Transverse colon (tissue), 4 donors: ENCODE data around the gene PCNX2. TPM values are rescaled to one million over a fixed set of nuclear protein-coding genes. Genes with fewer than 3 reads are reported as not detected.

Experiments
- DNase-seq: peaks from one replicate; pipeline ENCODE4 v3.0.0-alpha.2; 2019
- H3K27ac ChIP-seq, 4 donors: fragments of 200-600 bp; sonication (generic); 2 replicates each; pipeline ENCODE4 v1.5.1; 2016 to 2018; ENCODE audit warnings: inconsistent platforms in 4 of 4
- H3K27me3 ChIP-seq: fragments of 200-600 bp; sonication (generic); 2 replicates; pipeline ENCODE4 v1.5.1; 2017; ENCODE audit warnings: inconsistent platforms
- H3K36me3 ChIP-seq, 4 donors: fragments of 200-600 bp; sonication (generic); 2 replicates each; pipeline ENCODE4 v1.5.1; 2017 to 2019; ENCODE audit warnings: inconsistent platforms in 4 of 4
- H3K4me1 ChIP-seq, 4 donors: fragments of 200-600 bp; sonication (generic); 2 replicates each; pipeline ENCODE4 v1.5.1; 2017 to 2020; ENCODE audit warnings: inconsistent platforms in 4 of 4
- H3K4me3 ChIP-seq, 4 donors: fragments of 200-600 bp; sonication (generic); 1 replicate in 1 of 4; 2 replicates in 3 of 4; pipeline versions ENCODE4 v1.5.1 to v1.6.1; 2017 to 2019; ENCODE audit warnings: inconsistent platforms in 4 of 4
- H3K9me3 ChIP-seq, 2 donors: fragments of 200-600 bp; sonication (generic); 2 replicates each; pipeline ENCODE4 v1.5.1; 2017 to 2019; ENCODE audit warnings: inconsistent platforms in 2 of 2
- CTCF ChIP-seq, 5 experiments: fragments of 200-600 bp in 3 of 5; fragments of 450-650 bp in 2 of 5; sonication (generic) in 3 of 5; IDR thresholded peaks; 1 replicate in 2 of 5; 2 replicates in 3 of 5; pipeline ENCODE4 v1.5.1; 2016 to 2017; ENCODE audit warnings: antibody characterized with exemption in 5 of 5, inconsistent platforms in 3 of 5, mild to moderate bottlenecking in 2 of 5, moderate library complexity in 1 of 5
- EP300 ChIP-seq: sonication (generic); formaldehyde crosslinking; IDR thresholded peaks from one replicate; pipeline ENCODE4 v1.6.1; 2017; ENCODE audit warnings: antibody characterized with exemption, low read depth
- POLR2A ChIP-seq: fragments of 450-650 bp; IDR thresholded peaks from one replicate; pipeline ENCODE4 v1.6.1; 2016; ENCODE audit warnings: antibody characterized with exemption, mild to moderate bottlenecking, moderate library complexity
- POLR2AphosphoS5 ChIP-seq, 3 donors: sonication (generic); formaldehyde crosslinking; IDR thresholded peaks; one replicate each; pipeline ENCODE4 v1.6.1; 2016; ENCODE audit warnings: antibody characterized with exemption in 3 of 3
- whole genome bisulfite sequencing, 2 donors: methylation state at CpG; one replicate each; pipeline ENCODE4 v1.1.5; 2018; ENCODE audit warnings: low coverage in 1 of 2; 5-methylcytosine and 5-hydroxymethylcytosine counted together
- in situ Hi-C, 4 donors: fragments of 200-750 bp; cut with MboI; loops; one replicate each; pipeline versions ENCODE4 v1.15.0 to v1.15.1; 2017; ENCODE audit warnings: low sequenced_read_pairs in 3 of 4, low pct_ligation_motif_present in 1 of 4, low pct_unique_long_range_greater_than_20kb in 1 of 4
- intact Hi-C: fragments of 100-400 bp; cut with DNase I; formaldehyde crosslinking; loops from one replicate; pipeline ENCODE4 v1.15.1; 2023; ENCODE audit warnings: low total_unique reads
- total RNA-seq, 4 donors: library from RNA; depleted of rRNA; stranded (reverse); fragments of >200 nt; gene quantifications; one replicate each; pipeline ENCODE4 v1.1.0, GENCODE V29; 2016

PCNX2 gene
- total RNA-seq, 4 donors from 2014 or later, result 6.8 to 518 (median 11.8) TPM

- Histone ChIP-seq H3K4me1 (no peaks in the 10 kb centered on the region), H3K4me3 (no peak overlapping the region), H3K27me3 (no peaks in the 10 kb centered on the region), H3K27ac (no peak overlapping the region), H3K9me3 (no peaks in the 10 kb centered on the region), H3K36me3 (no peaks in the 10 kb centered on the region)
- DNase-seq, result no peak
- in situ Hi-C loops (no loop called here), intact Hi-C loops (no loop called here)
- WGBS, 2 donors, result 73 to 88% methylated on average over 5 to 7 of the region's 7 CpGs
- no peak for TF ChIP-seq CTCF (IDR thresholded peaks at IDR 0.05)
- TF ChIP-seq POLR2AphosphoS5 (IDR thresholded peaks at IDR 0.05), result no peak
- no peak for TF ChIP-seq POLR2A
- TF ChIP-seq EP300, result no peak
Observed at GRCh38 chr1:233090746-233091494, 204.6 kb downstream of the PCNX2 start.

- intact Hi-C loops, result no loop called here
- WGBS, 2 donors, result 96 to 100% methylated on average over 3 of the region's 3 CpGs
- no peak for DNase-seq
- H3K4me1 ChIP-seq, result no peaks in the 10 kb centered on the region
- no peaks in the 10 kb centered on the region for H3K9me3 ChIP-seq
- H3K36me3 ChIP-seq, result no peaks in the 10 kb centered on the region
- in situ Hi-C loops, result no loop called here
- H3K27me3 ChIP-seq, result no peaks in the 10 kb centered on the region
- no peak overlapping the region for H3K4me3 ChIP-seq
- no peak overlapping the region for H3K27ac ChIP-seq
- no peak for TF ChIP-seq POLR2AphosphoS5 (IDR thresholded peaks at IDR 0.05)
- no peak for TF ChIP-seq POLR2A
- no peak for TF ChIP-seq CTCF (IDR thresholded peaks at IDR 0.05)
- TF ChIP-seq EP300, result no peak
Observed at GRCh38 chr1:233089251-233089650, 206.3 kb downstream of the PCNX2 start.

GRCh38 chr1:233088613-233089012 lies 206.9 kb downstream of the PCNX2 start:
- Histone ChIP-seq H3K36me3 (no peaks in the 10 kb centered on the region), H3K4me1 (no peaks in the 10 kb centered on the region), H3K4me3 (no peak overlapping the region), H3K9me3 (no peaks in the 10 kb centered on the region), H3K27ac (no peak overlapping the region), H3K27me3 (no peaks in the 10 kb centered on the region)
- 87 to 95% methylated on average over 3 to 6 of the region's 6 CpGs for WGBS, 2 donors
- in situ Hi-C loops, result no loop called here
- TF ChIP-seq CTCF (IDR thresholded peaks at IDR 0.05) (no peak), EP300 (no peak), POLR2A (no peak), POLR2AphosphoS5 (IDR thresholded peaks at IDR 0.05) (no peak)
- no peak for DNase-seq
- intact Hi-C loops, result no loop called here

GRCh38 chr1:233086961-233087881 lies 208.3 kb downstream of the PCNX2 start:
- Histone ChIP-seq H3K27ac (no peak overlapping the region), H3K36me3 (no peaks in the 10 kb centered on the region), H3K4me3 (no peak overlapping the region), H3K4me1 (no peaks in the 10 kb centered on the region), H3K9me3 (no peaks in the 10 kb centered on the region), H3K27me3 (no peaks in the 10 kb centered on the region)
- intact Hi-C loops, result no loop called here
- 84 to 85% methylated on average over 7 to 11 of the region's 11 CpGs for WGBS, 2 donors
- no peak for DNase-seq
- no peak for TF ChIP-seq POLR2AphosphoS5 (IDR thresholded peaks at IDR 0.05)
- no peak for TF ChIP-seq EP300
- TF ChIP-seq CTCF (IDR thresholded peaks at IDR 0.05), result no peak
- in situ Hi-C loops, result no loop called here
